Stimulated activated memory B cell treated with anti-CD40 and anti-IgM and Interleukin-4, amounts not matched to agents 10 μg/mL and 1 μg/mL and 100 μg/mL, for 72 hours (primary cell): ENCODE data around the gene TRIM61.
"Not testable (repeated sequence)": the region's sequence is repeated elsewhere in the genome, so short reads cannot be mapped to it uniquely, and the experiment has no call there.

Source experiments
- ATAC-seq: fragments of 150-1000 bp; cut with Tn5 transposase; 2 replicates; pipeline ENCODE4 v1.10.0; 2021
- H3K27ac Mint-ChIP-seq: one replicate; pipeline ENCODE4 v1.8.0; 2022; ENCODE audit warnings: mild to moderate bottlenecking, mixed read lengths
- H3K27me3 Mint-ChIP-seq: one replicate; pipeline ENCODE4 v1.8.0; 2022; ENCODE audit warnings: mixed read lengths
- H3K36me3 Mint-ChIP-seq: one replicate; pipeline ENCODE4 v1.8.0; 2022; ENCODE audit warnings: mixed read lengths
- H3K4me1 Mint-ChIP-seq: one replicate; pipeline ENCODE4 v1.8.0; 2022; ENCODE audit warnings: mixed read lengths
- H3K4me3 Mint-ChIP-seq: one replicate; pipeline ENCODE4 v1.8.0; 2022; ENCODE audit warnings: mild to moderate bottlenecking, moderate library complexity, mixed read lengths
- H3K9me3 Mint-ChIP-seq: one replicate; pipeline ENCODE4 v1.8.0; 2022; ENCODE audit warnings: mixed read lengths

The TRIM61 gene

GRCh38 chr4:164977243-164978164, at the start of gene TRIM61:
TRIM61 (minus strand) TSS chr4:164977657; CDS start chr4:164970002, 7,655 bp downstream.
- Mint-ChIP-seq H3K27ac (peak within 1 kb of the TSS; percentile 81), H3K36me3 (peaks cover 19% of the 10 kb centered on the region), H3K4me3 (peak within 1 kb of the TSS; percentile 90), H3K27me3 (no peaks in the 10 kb centered on the region), H3K9me3 (peaks cover 2% of the 10 kb centered on the region), H3K4me1 (peaks cover 22% of the 10 kb centered on the region)
- ATAC-seq, result peak; percentile 93

- peaks cover 14% of the 10 kb centered on the region for H3K27me3 Mint-ChIP-seq
- H3K27ac Mint-ChIP-seq, H3K4me3 Mint-ChIP-seq, H3K36me3 Mint-ChIP-seq, ATAC-seq, H3K9me3 Mint-ChIP-seq, H3K4me1 Mint-ChIP-seq: not testable (repeated sequence)
Measured at GRCh38 chr4:165025782-165026181, 48.3 kb upstream of the TRIM61 start.

GRCh38 chr4:165019995-165020394, 42.5 kb upstream of the TRIM61 start:
- not testable (repeated sequence) for H3K27me3 Mint-ChIP-seq, H3K9me3 Mint-ChIP-seq, H3K4me3 Mint-ChIP-seq, ATAC-seq, H3K4me1 Mint-ChIP-seq, H3K27ac Mint-ChIP-seq, H3K36me3 Mint-ChIP-seq

GRCh38 chr4:165016971-165017370, 39.5 kb upstream of the TRIM61 start:
- no peak overlapping the region for H3K27ac Mint-ChIP-seq
- H3K27me3 Mint-ChIP-seq, result no peaks in the 10 kb centered on the region
- ATAC-seq, result peak; percentile 47

GRCh38 chr4:165013691-165014090, 36.2 kb upstream of the TRIM61 start:
- Mint-ChIP-seq H3K4me3 (no peak overlapping the region), H3K36me3 (no peaks in the 10 kb centered on the region), H3K4me1 (no peaks in the 10 kb centered on the region), H3K27me3 (peaks cover 22% of the 10 kb centered on the region), H3K27ac (no peak overlapping the region), H3K9me3 (no peaks in the 10 kb centered on the region)
- ATAC-seq, result no peak

More at GRCh38 chr4:165016971-165017370, 39.5 kb upstream of the TRIM61 start:
- no peaks in the 10 kb centered on the region for H3K36me3 Mint-ChIP-seq
- no peaks in the 10 kb centered on the region for H3K9me3 Mint-ChIP-seq
- H3K4me3 Mint-ChIP-seq, result no peak overlapping the region
- H3K4me1 Mint-ChIP-seq, result no peaks in the 10 kb centered on the region

GRCh38 chr4:165011403-165011802, 33.9 kb upstream of the TRIM61 start:
- Mint-ChIP-seq H3K27me3 (peaks cover 22% of the 10 kb centered on the region), H3K27ac (no peak overlapping the region), H3K4me3 (no peak overlapping the region), H3K4me1 (no peaks in the 10 kb centered on the region), H3K9me3 (no peaks in the 10 kb centered on the region), H3K36me3 (no peaks in the 10 kb centered on the region)
- no peak for ATAC-seq

- no peaks in the 10 kb centered on the region for H3K9me3 Mint-ChIP-seq
- H3K27ac Mint-ChIP-seq, result no peak overlapping the region
- H3K36me3 Mint-ChIP-seq, result no peaks in the 10 kb centered on the region
- no peaks in the 10 kb centered on the region for H3K4me1 Mint-ChIP-seq
- peaks cover 22% of the 10 kb centered on the region for H3K27me3 Mint-ChIP-seq
- ATAC-seq, result no peak
- no peak overlapping the region for H3K4me3 Mint-ChIP-seq
Measured at GRCh38 chr4:165010991-165011390, 33.5 kb upstream of the TRIM61 start.

- ATAC-seq, result no peak
- Mint-ChIP-seq H3K4me1 (no peaks in the 10 kb centered on the region), H3K4me3 (no peak overlapping the region), H3K9me3 (no peaks in the 10 kb centered on the region), H3K27ac (no peak overlapping the region), H3K27me3 (peaks cover 22% of the 10 kb centered on the region), H3K36me3 (no peaks in the 10 kb centered on the region)
Measured at GRCh38 chr4:165010487-165010886, 33.0 kb upstream of the TRIM61 start.

GRCh38 chr4:165009493-165010227, 32.2 kb upstream of the TRIM61 start:
- no peak overlapping the region for H3K27ac Mint-ChIP-seq
- ATAC-seq, result no peak
- peaks cover 22% of the 10 kb centered on the region for H3K27me3 Mint-ChIP-seq
- no peaks in the 10 kb centered on the region for H3K36me3 Mint-ChIP-seq
- no peaks in the 10 kb centered on the region for H3K4me1 Mint-ChIP-seq
- H3K4me3 Mint-ChIP-seq, result no peak overlapping the region
- H3K9me3 Mint-ChIP-seq, result no peaks in the 10 kb centered on the region

- H3K36me3 Mint-ChIP-seq, result no peaks in the 10 kb centered on the region
- ATAC-seq, result no peak
- H3K27ac Mint-ChIP-seq, result no peak overlapping the region
- H3K4me1 Mint-ChIP-seq, result no peaks in the 10 kb centered on the region
- no peaks in the 10 kb centered on the region for H3K9me3 Mint-ChIP-seq
- peaks cover 22% of the 10 kb centered on the region for H3K27me3 Mint-ChIP-seq
- H3K4me3 Mint-ChIP-seq, result no peak overlapping the region
Measured at GRCh38 chr4:165006886-165007285, 29.4 kb upstream of the TRIM61 start.

GRCh38 chr4:165006456-165006855, 29.0 kb upstream of the TRIM61 start:
- no peaks in the 10 kb centered on the region for H3K36me3 Mint-ChIP-seq
- no peak for ATAC-seq

GRCh38 chr4:165005352-165005925, 28.0 kb upstream of the TRIM61 start:
- H3K9me3 Mint-ChIP-seq, result no peaks in the 10 kb centered on the region
- H3K27ac Mint-ChIP-seq, result no peak overlapping the region
- no peak for ATAC-seq
- peaks cover 13% of the 10 kb centered on the region for H3K27me3 Mint-ChIP-seq
- H3K36me3 Mint-ChIP-seq, result no peaks in the 10 kb centered on the region
- H3K4me1 Mint-ChIP-seq, result no peaks in the 10 kb centered on the region
- H3K4me3 Mint-ChIP-seq, result no peak overlapping the region

More at GRCh38 chr4:165006456-165006855, 29.0 kb upstream of the TRIM61 start:
- peaks cover 22% of the 10 kb centered on the region for H3K27me3 Mint-ChIP-seq
- H3K4me1 Mint-ChIP-seq, result no peaks in the 10 kb centered on the region
- no peak overlapping the region for H3K4me3 Mint-ChIP-seq
- no peak overlapping the region for H3K27ac Mint-ChIP-seq
- no peaks in the 10 kb centered on the region for H3K9me3 Mint-ChIP-seq

- H3K36me3 Mint-ChIP-seq, H3K27ac Mint-ChIP-seq, ATAC-seq, H3K27me3 Mint-ChIP-seq, H3K4me1 Mint-ChIP-seq, H3K4me3 Mint-ChIP-seq, H3K9me3 Mint-ChIP-seq: not testable (repeated sequence)
Measured at GRCh38 chr4:165001957-165002356, 24.5 kb upstream of the TRIM61 start.

- H3K4me3 Mint-ChIP-seq, H3K36me3 Mint-ChIP-seq, H3K27ac Mint-ChIP-seq, H3K9me3 Mint-ChIP-seq, ATAC-seq, H3K27me3 Mint-ChIP-seq, H3K4me1 Mint-ChIP-seq: not testable (repeated sequence)
Measured at GRCh38 chr4:164998526-164999080, 21.1 kb upstream of the TRIM61 start.

- Mint-ChIP-seq H3K4me3 (no peak overlapping the region), H3K27me3 (no peaks in the 10 kb centered on the region), H3K36me3 (no peaks in the 10 kb centered on the region), H3K9me3 (no peaks in the 10 kb centered on the region), H3K27ac (no peak overlapping the region), H3K4me1 (no peaks in the 10 kb centered on the region)
- no peak for ATAC-seq
Measured at GRCh38 chr4:164997941-164998340, 20.5 kb upstream of the TRIM61 start.
